GM10266 (cell line): ENCODE results near the gene PARVG.

Source experiments
- DNase-seq: peaks from one replicate; pipeline ENCODE4 v3.0.0; 2012; ENCODE audit errors: extremely low spot score
- TF ChIP-seq, protein P1 (sequence below): IDR thresholded peaks from 2 replicates; pipeline ENCODE4 v1.5.1; 2012; ENCODE audit warnings: mild to moderate bottlenecking, low read depth; ENCODE audit not compliant: control insufficient read depth, insufficient read depth; ENCODE audit errors: missing control alignments

The PARVG gene

DNA sequence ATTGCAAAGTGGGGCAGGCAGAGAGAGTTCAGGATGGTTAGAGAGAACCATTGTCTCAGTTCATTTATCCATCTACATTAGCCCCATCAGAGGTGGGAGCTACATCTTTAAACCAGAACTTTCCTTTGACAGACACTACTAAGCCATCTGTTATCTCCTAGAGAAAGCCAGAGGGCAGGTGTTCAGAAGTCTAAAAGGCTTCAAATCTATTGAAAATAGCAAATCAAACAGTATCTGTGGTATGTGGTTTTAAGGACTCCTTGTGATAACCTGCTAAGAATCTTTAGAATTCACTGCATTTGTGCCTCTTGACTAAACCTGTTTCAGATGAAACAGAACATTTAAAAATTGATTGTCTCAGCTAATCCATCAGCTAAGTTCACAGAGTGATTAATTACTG lies 43.9 kb upstream of the PARVG start:
- TF ChIP-seq, protein P1, sequence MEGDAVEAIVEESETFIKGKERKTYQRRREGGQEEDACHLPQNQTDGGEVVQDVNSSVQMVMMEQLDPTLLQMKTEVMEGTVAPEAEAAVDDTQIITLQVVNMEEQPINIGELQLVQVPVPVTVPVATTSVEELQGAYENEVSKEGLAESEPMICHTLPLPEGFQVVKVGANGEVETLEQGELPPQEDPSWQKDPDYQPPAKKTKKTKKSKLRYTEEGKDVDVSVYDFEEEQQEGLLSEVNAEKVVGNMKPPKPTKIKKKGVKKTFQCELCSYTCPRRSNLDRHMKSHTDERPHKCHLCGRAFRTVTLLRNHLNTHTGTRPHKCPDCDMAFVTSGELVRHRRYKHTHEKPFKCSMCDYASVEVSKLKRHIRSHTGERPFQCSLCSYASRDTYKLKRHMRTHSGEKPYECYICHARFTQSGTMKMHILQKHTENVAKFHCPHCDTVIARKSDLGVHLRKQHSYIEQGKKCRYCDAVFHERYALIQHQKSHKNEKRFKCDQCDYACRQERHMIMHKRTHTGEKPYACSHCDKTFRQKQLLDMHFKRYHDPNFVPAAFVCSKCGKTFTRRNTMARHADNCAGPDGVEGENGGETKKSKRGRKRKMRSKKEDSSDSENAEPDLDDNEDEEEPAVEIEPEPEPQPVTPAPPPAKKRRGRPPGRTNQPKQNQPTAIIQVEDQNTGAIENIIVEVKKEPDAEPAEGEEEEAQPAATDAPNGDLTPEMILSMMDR, result no peak
- DNase-seq, result no peak

DNA sequence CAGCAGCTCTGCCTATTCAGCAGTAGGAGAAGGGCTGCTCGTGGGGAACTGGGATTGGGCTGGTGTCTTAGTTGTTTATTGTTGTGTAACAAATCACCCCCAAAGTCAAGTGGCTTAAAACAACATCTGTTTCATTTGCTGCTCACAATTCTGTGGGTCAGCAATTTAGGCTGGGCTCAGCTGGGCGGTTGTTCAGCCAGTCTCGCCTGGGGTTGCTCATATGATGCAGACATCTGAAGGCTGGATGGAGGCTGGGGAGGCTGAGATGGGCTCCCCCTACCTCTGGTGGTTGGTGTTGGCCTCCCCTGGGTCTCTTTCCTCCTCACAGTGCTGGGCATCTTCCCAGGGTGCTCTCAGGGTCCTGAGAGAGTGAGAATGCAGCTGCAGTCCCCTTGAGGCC lies 43.3 kb upstream of the PARVG start:
- TF ChIP-seq, protein P1, result no peak
- no peak for DNase-seq

DNA sequence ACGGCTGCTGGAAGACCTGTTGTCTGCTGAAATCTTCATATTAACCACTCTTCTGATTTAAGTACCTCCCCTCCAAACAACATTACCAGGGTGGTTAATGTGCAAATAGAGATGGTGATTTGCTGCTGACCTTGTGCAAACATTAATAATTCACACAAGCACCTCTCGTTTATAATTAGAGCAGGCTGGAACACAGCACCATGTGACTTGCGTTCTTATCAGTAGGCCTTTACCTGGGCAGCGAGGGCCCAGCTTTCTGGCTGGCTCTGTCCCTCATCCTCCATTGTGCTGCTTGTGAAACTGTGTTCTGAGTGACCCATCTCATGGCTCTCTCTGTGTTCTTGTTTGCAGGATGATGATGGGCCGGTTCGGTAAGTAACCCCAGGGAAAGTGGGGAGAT lies 41.0 kb upstream of the PARVG start:
- TF ChIP-seq, protein P1, result no peak
- DNase-seq, result no peak

DNA sequence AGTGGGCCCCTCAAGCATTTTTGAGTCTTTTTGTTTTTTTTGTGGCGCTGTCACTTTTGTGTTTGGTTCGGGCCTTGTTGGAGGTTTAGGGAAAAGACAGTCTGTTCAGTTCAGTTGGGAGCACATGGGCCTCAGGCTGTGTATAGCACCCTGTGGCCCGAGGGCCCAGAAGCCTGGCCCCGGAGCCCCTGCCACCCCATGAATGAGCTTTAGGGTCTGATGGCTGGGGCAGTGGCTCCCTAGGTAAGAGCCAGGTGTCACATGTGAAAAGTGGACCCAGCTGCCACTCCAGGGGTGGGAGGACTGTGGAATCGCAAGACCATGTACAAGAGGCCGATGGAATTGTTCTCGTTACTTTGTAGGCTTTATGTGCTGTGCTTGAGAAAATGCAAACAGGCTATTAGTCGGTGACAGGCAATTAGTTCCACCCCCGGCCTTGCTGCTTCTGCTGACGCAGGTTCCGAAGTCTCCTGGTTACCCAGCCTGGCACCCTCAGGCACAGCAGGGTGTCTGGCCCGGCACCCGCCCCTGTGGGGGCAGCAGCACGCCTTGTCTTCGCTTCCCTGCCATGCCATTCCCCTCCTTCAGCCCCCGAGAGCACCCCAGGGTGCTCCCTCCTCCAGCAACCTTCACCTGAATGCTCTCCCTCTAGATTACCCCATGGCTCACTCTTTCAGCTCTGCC lies 38.2 kb upstream of the PARVG start:
- TF ChIP-seq, protein P1, result no peak
- DNase-seq, result no peak

DNA sequence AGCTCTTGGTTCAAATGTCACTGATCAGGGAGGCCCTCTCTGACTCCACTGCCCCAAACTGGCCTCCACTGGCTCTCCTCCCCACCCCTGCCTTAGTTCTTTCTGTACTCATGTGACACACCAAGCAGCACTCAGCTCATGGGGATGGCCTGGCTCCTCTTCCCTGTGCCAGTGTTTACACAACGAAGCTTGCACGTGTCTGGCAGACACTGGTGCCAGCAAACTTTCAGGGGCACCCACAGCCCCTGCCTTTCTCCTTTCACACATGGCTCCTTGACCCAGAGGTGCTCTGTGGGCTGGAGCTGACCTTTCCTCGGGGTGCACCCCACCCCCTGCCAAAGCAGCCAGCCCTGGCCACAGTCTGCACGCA lies 37.6 kb upstream of the PARVG start:
- TF ChIP-seq, protein P1, result no peak
- DNase-seq, result no peak

DNA sequence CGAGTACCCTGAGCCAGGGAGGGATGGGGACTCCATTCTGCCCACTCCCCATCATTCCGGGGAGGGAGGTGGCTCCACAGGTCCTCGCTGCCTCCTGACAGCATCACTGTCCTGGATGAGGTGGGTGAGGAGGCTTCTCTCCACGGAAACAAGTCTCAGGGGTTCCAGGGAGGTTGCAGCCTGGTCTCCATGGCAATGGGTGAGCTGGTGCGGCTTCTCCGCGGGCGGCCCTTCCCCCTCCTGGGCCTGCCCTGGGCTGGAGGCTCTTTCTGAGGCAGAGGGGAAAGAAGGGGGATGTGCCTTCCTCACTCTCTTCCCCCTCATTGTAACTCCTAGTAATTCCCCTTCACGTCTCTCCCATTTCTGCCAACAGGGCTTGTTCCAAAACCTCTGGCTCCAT lies 37.1 kb upstream of the PARVG start:
- DNase-seq, result no peak
- TF ChIP-seq, protein P1, result no peak

DNA sequence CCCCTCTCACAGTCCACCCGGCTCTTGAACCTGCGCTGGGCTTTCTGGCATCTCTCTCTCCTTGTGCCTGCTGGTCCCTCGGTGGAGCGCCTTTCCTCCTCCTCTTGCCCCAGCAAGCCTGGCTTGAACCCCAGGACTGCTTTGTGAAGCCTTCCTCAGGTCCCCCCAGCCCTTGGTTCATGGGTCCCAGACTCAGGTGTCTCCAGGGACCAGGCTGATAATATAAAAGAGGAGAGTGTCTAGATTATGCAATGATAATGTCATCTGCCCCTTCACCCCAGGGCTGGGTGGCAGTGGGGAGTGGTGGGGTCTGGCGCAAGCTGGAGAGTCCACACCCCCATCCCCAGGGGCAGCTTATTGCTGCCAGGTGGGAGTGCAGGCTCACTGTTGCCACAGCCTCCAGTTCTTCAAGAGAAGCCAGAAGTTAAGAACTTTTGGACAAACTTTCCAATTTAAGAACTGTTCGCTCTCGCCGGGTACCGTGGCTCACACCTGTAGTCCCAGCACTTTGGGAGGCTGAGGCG lies 36.6 kb upstream of the PARVG start:
- TF ChIP-seq, protein P1, result no peak
- no peak for DNase-seq
